ENCODE measurements around the gene PEPD.
"Not testable (repeated sequence)": the region's sequence is repeated elsewhere in the genome, so short reads cannot be mapped to it uniquely, and the experiment has no call there.

PEPD gene

DNA sequence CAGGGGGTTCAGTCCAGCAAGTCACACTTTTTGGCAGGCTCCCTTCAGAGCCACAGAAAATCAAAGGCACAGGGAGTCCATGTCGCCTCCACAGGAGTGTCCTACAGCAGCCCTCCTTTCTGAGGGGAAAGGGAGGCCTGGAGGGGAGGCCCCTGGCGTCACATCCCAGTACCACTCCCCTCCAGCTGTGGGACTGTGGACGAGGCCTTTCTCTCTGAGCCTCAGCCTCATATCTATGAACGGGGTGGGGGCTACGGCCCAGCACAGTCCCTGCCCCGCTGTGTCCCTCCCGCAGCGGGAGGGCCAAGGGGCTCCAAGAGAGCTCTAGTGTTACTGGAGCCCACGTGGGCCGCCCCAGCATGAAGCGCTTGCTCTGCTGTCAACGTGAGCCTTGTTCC is 23.8 kb downstream of the PEPD start:
- no peak overlapping the region for H3K4me3 ChIP-seq (replicated peaks; ENCODE audit: low read depth, low read length)
- TF ChIP-seq, protein P1, sequence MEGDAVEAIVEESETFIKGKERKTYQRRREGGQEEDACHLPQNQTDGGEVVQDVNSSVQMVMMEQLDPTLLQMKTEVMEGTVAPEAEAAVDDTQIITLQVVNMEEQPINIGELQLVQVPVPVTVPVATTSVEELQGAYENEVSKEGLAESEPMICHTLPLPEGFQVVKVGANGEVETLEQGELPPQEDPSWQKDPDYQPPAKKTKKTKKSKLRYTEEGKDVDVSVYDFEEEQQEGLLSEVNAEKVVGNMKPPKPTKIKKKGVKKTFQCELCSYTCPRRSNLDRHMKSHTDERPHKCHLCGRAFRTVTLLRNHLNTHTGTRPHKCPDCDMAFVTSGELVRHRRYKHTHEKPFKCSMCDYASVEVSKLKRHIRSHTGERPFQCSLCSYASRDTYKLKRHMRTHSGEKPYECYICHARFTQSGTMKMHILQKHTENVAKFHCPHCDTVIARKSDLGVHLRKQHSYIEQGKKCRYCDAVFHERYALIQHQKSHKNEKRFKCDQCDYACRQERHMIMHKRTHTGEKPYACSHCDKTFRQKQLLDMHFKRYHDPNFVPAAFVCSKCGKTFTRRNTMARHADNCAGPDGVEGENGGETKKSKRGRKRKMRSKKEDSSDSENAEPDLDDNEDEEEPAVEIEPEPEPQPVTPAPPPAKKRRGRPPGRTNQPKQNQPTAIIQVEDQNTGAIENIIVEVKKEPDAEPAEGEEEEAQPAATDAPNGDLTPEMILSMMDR (IDR thresholded peaks at IDR 0.05; ENCODE audit: low read depth, low read length, missing control alignments): no peak

DNA sequence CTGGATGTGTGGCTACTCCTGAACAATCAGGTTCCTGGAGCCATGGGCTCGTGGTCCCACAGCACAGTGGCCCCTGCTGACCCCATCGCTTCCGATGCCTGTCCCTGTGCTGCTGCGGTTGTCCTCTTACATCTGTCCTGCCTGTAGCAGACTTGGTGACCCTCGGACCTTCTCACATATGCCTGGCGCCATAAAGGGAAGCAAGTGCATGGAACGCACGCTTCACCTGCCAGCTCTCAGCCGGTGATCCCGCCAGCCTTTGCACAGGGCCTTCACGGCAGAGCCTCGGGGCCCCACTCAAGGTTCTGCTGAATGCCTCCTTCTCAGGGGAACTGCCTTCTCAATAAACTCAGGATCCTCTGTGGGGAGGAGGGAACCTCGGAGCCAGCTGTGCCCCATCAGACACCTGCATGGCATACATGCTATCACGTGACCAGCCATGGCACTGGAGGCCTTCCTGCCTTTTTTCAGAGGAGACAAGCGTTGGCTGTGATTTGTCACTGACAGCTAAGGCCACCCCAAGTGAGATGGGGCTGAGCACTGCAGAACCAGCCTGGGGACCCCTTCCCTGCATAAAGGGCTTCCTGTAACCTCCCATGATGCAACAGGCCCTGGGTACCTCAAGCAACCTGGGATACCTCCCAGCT is 24.3 kb downstream of the PEPD start:
- no peak for DNase-seq (ENCODE audit: extremely low read depth, low read depth)
- H3K4me3 ChIP-seq (replicated peaks; ENCODE audit: low read depth, low read length): no peak overlapping the region
- TF ChIP-seq, protein P1 (IDR thresholded peaks at IDR 0.05; ENCODE audit: low read depth, low read length, missing control alignments): no peak

More for the DNA sequence above, 23.8 kb downstream of the PEPD start:
- DNase-seq (ENCODE audit: extremely low read depth, low read depth): no peak

DNA sequence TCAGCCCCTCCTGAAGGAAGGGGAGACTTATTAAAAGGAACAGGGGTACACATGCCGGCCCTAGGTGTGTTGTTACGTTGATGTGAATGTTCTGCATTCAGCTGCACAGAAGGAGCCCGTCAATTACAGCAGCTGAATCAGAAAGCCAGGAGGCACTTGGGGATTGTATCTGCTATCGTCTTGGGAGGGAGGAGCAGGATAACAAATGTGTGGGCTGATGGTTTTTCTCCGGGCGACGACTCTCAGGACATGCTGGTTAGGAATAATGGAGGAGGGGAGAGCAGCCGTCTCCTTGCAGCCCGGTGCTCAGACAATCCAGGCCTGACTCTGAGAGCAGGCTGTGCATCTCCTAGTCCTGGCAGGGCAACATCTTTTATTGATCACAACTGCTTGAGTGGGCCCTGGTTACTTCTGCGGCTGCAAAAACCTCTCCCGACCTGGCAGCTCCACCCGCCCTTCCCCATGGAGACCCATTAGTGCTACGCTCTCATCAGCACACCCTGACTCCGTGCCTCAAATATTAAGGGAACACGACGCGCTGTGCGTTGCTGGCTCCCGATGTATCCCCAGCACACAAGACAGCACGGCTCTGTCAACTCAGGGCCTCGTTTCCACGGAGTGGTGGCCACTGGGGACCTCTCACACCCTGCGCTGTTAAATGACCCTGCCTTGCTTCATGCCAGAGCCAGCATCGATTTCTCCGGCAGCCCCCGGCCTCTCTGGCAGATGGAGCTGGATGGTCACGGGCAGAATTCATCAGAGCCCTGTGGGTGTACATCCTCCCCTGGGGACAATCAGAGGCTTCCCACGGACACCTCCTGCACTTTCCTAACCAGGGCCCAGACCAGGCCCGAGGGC is 25.3 kb downstream of the PEPD start:
- no peak overlapping the region for H3K4me3 ChIP-seq (replicated peaks; ENCODE audit: low read depth, low read length)
- no peak for DNase-seq (ENCODE audit: extremely low read depth, low read depth)
- TF ChIP-seq, protein P1 (IDR thresholded peaks at IDR 0.05; ENCODE audit: low read depth, low read length, missing control alignments): no peak

DNA sequence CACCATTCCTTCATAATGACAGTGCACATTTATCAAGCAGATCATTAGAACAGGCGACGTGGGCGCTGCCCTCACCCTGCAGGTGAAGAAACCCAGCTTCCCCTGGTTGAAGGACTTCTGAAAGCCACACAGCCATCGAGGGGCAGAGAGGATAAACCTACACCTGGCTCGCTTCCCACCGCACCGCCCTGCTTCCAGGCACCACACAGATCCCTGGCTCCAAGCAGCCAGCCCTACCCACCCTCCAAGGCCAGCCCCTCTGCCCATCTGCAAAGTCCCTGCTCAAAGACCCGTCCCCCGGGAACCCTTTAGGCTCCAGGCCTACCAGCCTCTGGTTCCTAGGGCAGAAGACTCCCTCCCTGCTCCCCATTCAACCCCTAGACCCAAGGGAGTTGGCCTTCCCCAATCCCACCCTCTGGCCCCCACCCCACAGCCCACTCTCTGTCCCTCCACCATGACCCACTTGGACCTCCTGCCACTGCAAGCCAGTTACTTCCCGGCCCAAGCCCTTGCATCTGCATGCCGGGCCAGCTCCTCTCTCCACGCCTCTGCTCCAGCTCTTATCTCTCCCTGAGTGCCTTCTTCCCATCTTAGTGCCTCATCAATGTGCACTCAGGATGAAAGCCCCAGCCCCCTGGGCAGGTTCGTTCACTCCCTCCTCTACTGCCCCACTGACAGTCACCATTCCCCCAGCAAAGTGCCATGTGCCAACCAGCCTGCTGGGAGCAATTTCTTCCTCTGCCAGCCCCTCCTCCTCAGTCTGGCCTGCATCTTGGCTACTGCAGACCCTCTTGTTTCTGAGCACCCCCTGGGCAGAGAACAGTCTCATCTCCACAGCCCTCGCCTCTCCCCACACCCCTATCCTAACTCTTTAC is 28.0 kb downstream of the PEPD start:
- TF ChIP-seq, protein P1 (IDR thresholded peaks at IDR 0.05; ENCODE audit: low read depth, low read length, missing control alignments): no peak
- DNase-seq (ENCODE audit: extremely low read depth, low read depth): no peak
- no peak overlapping the region for H3K4me3 ChIP-seq (replicated peaks; ENCODE audit: low read depth, low read length)

DNA sequence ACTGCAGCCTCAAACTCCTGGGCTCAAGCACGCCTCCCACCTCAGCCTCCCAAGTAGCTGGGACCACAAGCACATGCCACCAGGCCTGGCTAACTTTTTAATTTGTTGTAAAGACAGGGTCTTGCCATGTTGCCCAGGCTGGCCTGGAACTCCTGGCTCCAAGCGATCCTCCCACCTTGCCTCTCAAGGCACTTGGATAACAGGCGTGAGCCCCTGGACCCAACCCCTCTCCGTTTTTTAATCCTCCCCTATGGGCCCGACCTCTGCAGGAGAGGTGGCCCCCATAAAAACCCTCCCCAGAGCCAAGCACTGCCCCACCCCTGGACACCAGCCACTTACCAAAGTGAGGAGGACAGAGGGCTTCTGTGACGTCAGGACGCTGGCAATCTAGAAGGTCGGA is 28.6 kb downstream of the PEPD start:
- no peak for DNase-seq (ENCODE audit: extremely low read depth, low read depth)
- H3K4me3 ChIP-seq (replicated peaks; ENCODE audit: low read depth, low read length): no peak overlapping the region
- TF ChIP-seq, protein P1 (IDR thresholded peaks at IDR 0.05; ENCODE audit: low read depth, low read length, missing control alignments): no peak

DNA sequence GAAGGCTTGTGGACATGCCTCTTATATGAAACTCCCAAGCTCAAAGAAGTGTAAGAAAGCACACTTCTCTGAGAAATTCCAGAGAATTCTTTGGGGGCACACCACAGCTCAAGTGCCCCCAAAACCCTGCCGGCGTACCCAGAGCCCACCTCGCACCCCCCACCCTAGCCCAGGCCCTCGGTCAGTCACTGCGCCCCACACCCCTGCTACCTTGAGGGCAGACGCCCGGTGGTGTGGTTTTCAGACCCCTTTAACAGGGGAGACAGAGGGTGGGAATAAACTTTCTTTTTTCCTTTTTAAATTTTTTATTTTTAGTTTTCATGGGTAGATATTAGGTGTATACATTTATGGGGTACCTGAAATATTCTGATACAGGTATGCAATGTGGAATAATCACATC is 29.5 kb downstream of the PEPD start:
- no peak overlapping the region for H3K4me3 ChIP-seq (replicated peaks; ENCODE audit: low read depth, low read length)
- no peak for DNase-seq (ENCODE audit: extremely low read depth, low read depth)
- TF ChIP-seq, protein P1 (IDR thresholded peaks at IDR 0.05; ENCODE audit: low read depth, low read length, missing control alignments): no peak

DNA sequence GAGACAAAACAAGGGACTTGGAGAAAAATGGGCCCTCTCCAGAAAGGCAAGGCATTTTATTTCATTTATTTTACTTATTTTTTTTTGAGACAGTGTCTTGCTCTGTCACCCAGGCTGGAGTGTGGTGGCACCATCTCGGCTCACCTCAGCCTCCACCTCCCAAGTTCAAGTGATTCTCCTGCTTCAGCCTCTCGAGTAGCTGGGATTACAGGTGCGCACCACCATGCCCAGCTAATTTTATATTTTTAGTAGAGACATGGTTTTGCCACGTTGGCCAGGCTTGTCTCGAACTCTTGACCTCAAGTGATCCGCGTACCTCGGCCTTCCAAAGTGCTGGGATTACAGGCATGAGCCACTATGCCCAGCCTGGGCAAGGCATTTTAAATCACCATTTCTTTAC is 31.0 kb downstream of the PEPD start:
- DNase-seq (ENCODE audit: extremely low read depth, low read depth); H3K4me3 ChIP-seq (replicated peaks; ENCODE audit: low read depth, low read length): not testable (repeated sequence)
